ENCODE data around the gene PLIN3.
"Not testable (repeated sequence)": the region's sequence is repeated elsewhere in the genome, so short reads cannot be mapped to it uniquely, and the experiment has no call there.

The PLIN3 gene

GRCh38 chr19:4889034-4889815 is 21.8 kb upstream of the PLIN3 start:
- no peak for DNase-seq

- DNase-seq, result not testable (repeated sequence)
Observed at GRCh38 chr19:4887803-4888202, 20.3 kb upstream of the PLIN3 start.

- not testable (repeated sequence) for DNase-seq
Observed at GRCh38 chr19:4884993-4885392, 17.5 kb upstream of the PLIN3 start.

GRCh38 chr19:4882874-4883273 is 15.4 kb upstream of the PLIN3 start:
- not testable (repeated sequence) for DNase-seq

GRCh38 chr19:4879041-4879440 is 11.6 kb upstream of the PLIN3 start:
- DNase-seq, result no peak

GRCh38 chr19:4878491-4878968 is 11.1 kb upstream of the PLIN3 start:
- no peak for DNase-seq

- no peak for DNase-seq
Observed at GRCh38 chr19:4877753-4878490, 10.5 kb upstream of the PLIN3 start.

- DNase-seq, result no peak
Observed at GRCh38 chr19:4873930-4874329, 6.5 kb upstream of the PLIN3 start.

GRCh38 chr19:4871711-4872110 is 4.2 kb upstream of the PLIN3 start:
- DNase-seq, result no peak

GRCh38 chr19:4870025-4870700 is 2.7 kb upstream of the PLIN3 start:
- no peak for DNase-seq

GRCh38 chr19:4868286-4868834 is 893 bp upstream of the PLIN3 start:
- DNase-seq, result no peak

GRCh38 chr19:4866595-4867424 is 657 bp downstream of the PLIN3 start:
- no peak for DNase-seq

- DNase-seq, result no peak
Observed at GRCh38 chr19:4861147-4861546, 6.3 kb downstream of the PLIN3 start.

- DNase-seq, result no peak
Observed at GRCh38 chr19:4859697-4860096, 7.8 kb downstream of the PLIN3 start.

- not testable (repeated sequence) for DNase-seq
Observed at GRCh38 chr19:4856468-4856867, 11.0 kb downstream of the PLIN3 start.

GRCh38 chr19:4853506-4853905 is 14.0 kb downstream of the PLIN3 start:
- DNase-seq, result not testable (repeated sequence)

GRCh38 chr19:4852484-4852883 is 15.0 kb downstream of the PLIN3 start:
- no peak for DNase-seq

- no peak for DNase-seq
Observed at GRCh38 chr19:4851551-4852290, 15.7 kb downstream of the PLIN3 start.

GRCh38 chr19:4849019-4849418 is 18.4 kb downstream of the PLIN3 start:
- no peak for DNase-seq

- DNase-seq, result no peak
Observed at GRCh38 chr19:4847190-4847973, 20.1 kb downstream of the PLIN3 start.

GRCh38 chr19:4845975-4846374 is 21.5 kb downstream of the PLIN3 start:
- not testable (repeated sequence) for DNase-seq

Data from cortex of kidney (tissue), 1 donor.